H1 (cell line): ENCODE data around the gene SCGB2A2. TPM values are rescaled to one million over a fixed set of nuclear protein-coding genes. Genes with fewer than 3 reads are reported as not detected.

ENCODE experiments used
- CTCF ChIA-PET: fragments of 300-600 bp; sonication (Branson Sonifier 250); formaldehyde crosslinking; loops from one replicate; lab custom pipeline; 2021; ENCODE audit not compliant: partially characterized antibody; lab: Charles Lee
- POLR2A ChIA-PET: fragments of 300-600 bp; sonication (Branson Sonifier 250); formaldehyde crosslinking; loops from one replicate; lab custom pipeline; 2021; ENCODE audit warnings: inconsistent platforms; ENCODE audit not compliant: partially characterized antibody; lab: Charles Lee
- DNase-seq, 2 experiments: peaks; one replicate each; pipeline versions ENCODE4 v3.0.0 to v3.0.0-alpha.2; 2010 to 2022; ENCODE audit warnings: low spot score in 2 of 2, low read depth in 1 of 2, mixed read lengths in 1 of 2
- FAIRE-seq: peaks from 2 replicates; lab custom pipeline; 2011; peaks lifted over from hg19 to GRCh38; lab: Jason Lieb, UNC
- H2AFZ ChIP-seq: 2 replicates; pipeline ENCODE4 v1.8.1; 2012; ENCODE audit warnings: low read length, inconsistent platforms
- H2AK5ac ChIP-seq: 2 replicates; pipeline ENCODE4 v1.6.1; 2013; ENCODE audit warnings: low read depth, low read length
- H2BK120ac ChIP-seq: replicated peaks from 2 replicates; pipeline ENCODE3; 2013; ENCODE audit warnings: low read depth, low read length, inconsistent platforms
- H2BK12ac ChIP-seq: 2 replicates; pipeline ENCODE4 v1.6.1; 2013; ENCODE audit warnings: low read depth, low read length
- H2BK15ac ChIP-seq: 2 replicates; pipeline ENCODE4 v1.6.1; 2013; ENCODE audit warnings: low read length
- H2BK20ac ChIP-seq: 2 replicates; pipeline ENCODE4 v1.6.1; 2013; ENCODE audit warnings: low read length
- H2BK5ac ChIP-seq: 2 replicates; pipeline ENCODE4 v1.6.1; 2013; ENCODE audit warnings: low read depth, low read length
- H3K14ac ChIP-seq: 2 replicates; pipeline ENCODE4 v1.6.1; 2013; ENCODE audit warnings: inconsistent platforms; ENCODE audit not compliant: insufficient read length
- H3K18ac ChIP-seq: 2 replicates; pipeline ENCODE4 v1.6.1; 2013; ENCODE audit warnings: low read length; ENCODE audit errors: extremely low read depth
- H3K23ac ChIP-seq: 2 replicates; pipeline ENCODE4 v1.6.1; 2013; ENCODE audit warnings: inconsistent platforms; ENCODE audit not compliant: insufficient read length
- H3K23me2 ChIP-seq: 2 replicates; pipeline ENCODE4 v1.6.1; 2013; ENCODE audit warnings: low read depth, low read length
- H3K27ac ChIP-seq: 2 replicates; pipeline ENCODE4 v1.6.1; 2011; ENCODE audit warnings: low read depth, low read length, inconsistent platforms
- H3K27me3 ChIP-seq, 4 experiments: replicated peaks in 1 of 4; 1 replicate in 1 of 4; 2 replicates in 3 of 4; pipeline versions ENCODE4 v1.6.1 to v1.8.1; 2011 to 2013; ENCODE audit warnings: low read length in 3 of 4, mild to moderate bottlenecking in 3 of 4, inconsistent platforms in 2 of 4, mixed read lengths in 2 of 4, moderate library complexity in 1 of 4; ENCODE audit not compliant: control insufficient read depth in 3 of 4, insufficient read depth in 3 of 4; ENCODE audit errors: extremely low read depth in 1 of 4
- H3K36me3 ChIP-seq, 4 experiments: 2 replicates each; pipeline versions ENCODE4 v1.6.1 to v1.8.1; 2011 to 2013; ENCODE audit warnings: mild to moderate bottlenecking in 4 of 4, low read length in 3 of 4, moderate library complexity in 2 of 4, control low read depth in 1 of 4, inconsistent platforms in 1 of 4; ENCODE audit not compliant: insufficient read depth in 4 of 4, control insufficient read depth in 2 of 4
- H3K4ac ChIP-seq: replicated peaks from 2 replicates; pipeline ENCODE3; 2013; ENCODE audit warnings: low read length, low read depth, mixed read lengths, inconsistent platforms; ENCODE audit not compliant: insufficient read length
- H3K4me1 ChIP-seq, 4 experiments: replicated peaks in 1 of 4; 1 replicate in 1 of 4; 2 replicates in 3 of 4; pipeline versions ENCODE4 v1.6.1 to v1.8.1; 2011 to 2013; ENCODE audit warnings: low read length in 3 of 4, inconsistent platforms in 2 of 4, mixed read lengths in 1 of 4; ENCODE audit not compliant: insufficient read depth in 4 of 4, control insufficient read depth in 3 of 4
- H3K4me2 ChIP-seq, 2 experiments: 2 replicates each; pipeline versions ENCODE4 v1.6.1 to v1.8.1; 2011 to 2013; ENCODE audit warnings: low read depth in 2 of 2, low read length in 2 of 2, control low read depth in 1 of 2, inconsistent platforms in 1 of 2, mild to moderate bottlenecking in 1 of 2; ENCODE audit not compliant: insufficient read depth in 1 of 2
- H3K4me3 ChIP-seq, 4 experiments: fragments of 200-600, 300-600 bp in 1 of 4; sonication (generic), shearing (Covaris generic), sonication (Bioruptor Twin) in 1 of 4; 2 replicates each; pipeline versions ENCODE4 v1.5.1 to v1.8.1; 2011 to 2016; ENCODE audit warnings: low read length in 4 of 4, low read depth in 3 of 4, control low read depth in 2 of 4, inconsistent platforms in 2 of 4, mild to moderate bottlenecking in 2 of 4, mixed read lengths in 1 of 4, moderate library complexity in 1 of 4; ENCODE audit not compliant: insufficient read depth in 2 of 4; ENCODE audit errors: extremely low read depth in 1 of 4
- H3K56ac ChIP-seq: replicated peaks from 2 replicates; pipeline ENCODE3; 2013; ENCODE audit warnings: low read depth, mild to moderate bottlenecking, mixed read lengths, low read length, inconsistent platforms; ENCODE audit not compliant: insufficient read length
- H3K79me1 ChIP-seq: 2 replicates; pipeline ENCODE4 v1.6.1; 2013; ENCODE audit warnings: low read depth, low read length, control low read depth
- H3K79me2 ChIP-seq, 2 experiments: 2 replicates each; pipeline versions ENCODE4 v1.6.1 to v1.8.1; 2012 to 2013; ENCODE audit warnings: low read length in 2 of 2, mild to moderate bottlenecking in 2 of 2, inconsistent platforms in 1 of 2; ENCODE audit not compliant: insufficient read depth in 2 of 2, control insufficient read depth in 1 of 2
- H3K9ac ChIP-seq, 4 experiments: replicated peaks in 1 of 4; 1 replicate in 1 of 4; 2 replicates in 3 of 4; pipeline versions ENCODE4 v1.6.1 to v1.8.1; 2011 to 2013; ENCODE audit warnings: low read depth in 3 of 4, low read length in 3 of 4, control low read depth in 2 of 4, mild to moderate bottlenecking in 2 of 4, moderate library complexity in 2 of 4, inconsistent platforms in 1 of 4; ENCODE audit errors: extremely low read depth in 1 of 4
- H3K9me3 ChIP-seq, 2 experiments: 2 replicates each; pipeline versions ENCODE4 v1.6.1 to v1.8.1; 2012 to 2013; ENCODE audit warnings: mild to moderate bottlenecking in 2 of 2, moderate library complexity in 2 of 2, control low read depth in 1 of 2, inconsistent platforms in 1 of 2, low read depth in 1 of 2, low read length in 1 of 2, mixed read lengths in 1 of 2; ENCODE audit not compliant: insufficient read depth in 2 of 2
- H4K20me1 ChIP-seq, 2 experiments: replicated peaks in 1 of 2; 2 replicates each; pipeline versions ENCODE3 to v1.8.1; 2011 to 2013; ENCODE audit warnings: inconsistent platforms in 2 of 2, low read length in 2 of 2, mild to moderate bottlenecking in 1 of 2; ENCODE audit not compliant: insufficient read depth in 2 of 2, control insufficient read depth in 1 of 2
- H4K5ac ChIP-seq: 2 replicates; pipeline ENCODE4 v1.6.1; 2013; ENCODE audit warnings: low read length, low read depth, mixed read lengths, inconsistent platforms; ENCODE audit not compliant: insufficient read length
- H4K8ac ChIP-seq: 2 replicates; pipeline ENCODE4 v1.8.0; 2013; ENCODE audit warnings: mild to moderate bottlenecking, moderate library complexity, low read length, inconsistent platforms; ENCODE audit not compliant: insufficient read depth; ENCODE audit errors: extremely low read depth
- H4K91ac ChIP-seq: replicated peaks from 2 replicates; pipeline ENCODE3; 2013; ENCODE audit warnings: low read length, mixed read lengths, inconsistent platforms; ENCODE audit not compliant: insufficient read length
- CBX8 ChIP-seq: fragments of 300-800, 300-1000 bp; sonication (generic); IDR thresholded peaks from 2 replicates; pipeline ENCODE4 v1.7.1; 2016; ENCODE audit warnings: low read depth, low read length, borderline replicate concordance
- KDM1A ChIP-seq: fragments of 200-600, 300-600 bp; sonication (generic); IDR thresholded peaks from 2 replicates; pipeline ENCODE4 v1.7.1; 2016; ENCODE audit warnings: mild to moderate bottlenecking, low read length, borderline replicate concordance
- NRF1 ChIP-seq: IDR thresholded peaks from 2 replicates; pipeline ENCODE4 v1.6.1; 2011; ENCODE audit warnings: mild to moderate bottlenecking, low read depth, low read length, improper control_type of control experiment
- WGBS, 2 experiments: shearing (Covaris generic) in 1 of 2; methylation state at CpG; one replicate each; pipeline versions ENCODE4 v1.1.6 to v1.1.7; 2013 to 2015; ENCODE audit warnings: low lambda C conversion rate in 2 of 2, mixed read lengths in 2 of 2, inconsistent platforms in 1 of 2, low coverage in 1 of 2, missing lambda C conversion rate in 1 of 2; ENCODE audit not compliant: insufficient replicate concordance in 2 of 2, insufficient coverage in 1 of 2, insufficient read length in 1 of 2; ENCODE audit errors: extremely low coverage in 1 of 2, missing lambda C conversion rate in 1 of 2; 5-methylcytosine and 5-hydroxymethylcytosine counted together
- polyA plus RNA-seq, 7 experiments: library from polyadenylated mRNA; depleted of rRNA in 3 of 7; stranded (reverse) in 5 of 7; unstranded in 2 of 7; fragments of >200 nt in 5 of 7; fragments of 200-250 nt in 2 of 7; gene quantifications; 1 replicate in 5 of 7; 2 replicates in 1 of 7; 4 replicates in 1 of 7; pipeline versions ENCODE4 v1.2.1 to v1.2.3, GENCODE V29; 2011 to 2013; ENCODE audit warnings: missing spikeins in 2 of 7, mixed read lengths in 2 of 7
- total RNA-seq: library from RNA; stranded (reverse); fragmentation: NEBNext Ultra II Directional; extraction: Animal tissue kit (Norgen Biotek cat#: 25700); gene quantifications from 2 replicates; pipeline ENCODE4 v1.2.1, GENCODE V29; 2021
- TF ChIP-seq, protein P1 (sequence below): IDR thresholded peaks from 2 replicates; pipeline ENCODE4 v1.6.1; 2011; ENCODE audit warnings: low read depth, mild to moderate bottlenecking, low read length; ENCODE audit not compliant: insufficient read depth

The SCGB2A2 gene
- total and polyA plus RNA-seq, 2 of the 8 experiments (the other 6 are each of a cell fraction or from before 2014, with no cell fraction given) = not detected

DNA sequence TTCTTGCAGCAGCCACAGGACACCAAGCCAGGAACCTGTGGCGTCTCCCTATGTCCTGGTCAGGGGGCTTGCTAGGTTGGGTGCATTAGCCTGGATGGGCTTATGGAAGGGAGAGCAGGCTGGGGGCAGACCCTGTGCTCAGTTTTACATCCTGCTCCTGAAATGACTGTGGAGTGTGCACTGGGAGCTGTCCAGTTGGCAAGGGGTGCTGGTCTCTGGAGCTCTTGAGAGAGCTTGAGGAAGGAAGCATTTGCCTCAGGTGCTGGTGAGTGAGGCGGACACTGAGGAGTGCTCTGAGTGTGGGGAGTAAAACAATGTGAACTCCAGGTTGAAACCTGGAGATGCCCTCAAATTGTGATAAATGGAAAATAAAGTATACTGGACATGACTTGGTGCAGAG lies 25.5 kb downstream of the SCGB2A2 start:
- Histone ChIP-seq H3K4me1 (no peaks in the 10 kb centered on the region), H3K27me3 (no peaks in the 10 kb centered on the region; a peak in 1 of 7 replicates), H3K9ac (no peak overlapping the region), H2BK120ac (no peak overlapping the region), H3K79me2 (no peaks in the 10 kb centered on the region), H4K91ac (no peak overlapping the region), H2AK5ac (no peak overlapping the region), H3K4ac (no peak overlapping the region), H3K36me3 (no peaks in the 10 kb centered on the region), H3K4me3 (no peak overlapping the region), H3K23me2 (no peaks in the 10 kb centered on the region), H3K27ac (no peak overlapping the region), H3K79me1 (no peaks in the 10 kb centered on the region), H2BK20ac (no peak overlapping the region), H4K5ac (no peak overlapping the region), H2BK5ac (no peak overlapping the region), H4K8ac (no peak overlapping the region), H3K9me3 (no peaks in the 10 kb centered on the region), H3K23ac (no peak overlapping the region), H3K4me2 (no peak overlapping the region), H2BK15ac (no peak overlapping the region), H3K14ac (no peak overlapping the region), H3K18ac (no peak overlapping the region), H2AFZ (no peak overlapping the region), H4K20me1 (no peaks in the 10 kb centered on the region), H2BK12ac (no peak overlapping the region), H3K56ac (no peak overlapping the region)
- ChIA-PET CTCF (interaction anchor here (1.2 to 1.5 kb wide), 2 partner anchors 52 to 124 kb away, joined by 3 read pairs; no protein-coding TSS in a partner anchor), POLR2A (no interaction called here)
- no peak for DNase-seq
- FAIRE-seq = no peak
- WGBS, 2 experiments = 90% methylated on average over 2 of the region's 2 CpGs; no CpG with 5 or more reads in 1 of the 2 experiments
- TF ChIP-seq, protein P1, sequence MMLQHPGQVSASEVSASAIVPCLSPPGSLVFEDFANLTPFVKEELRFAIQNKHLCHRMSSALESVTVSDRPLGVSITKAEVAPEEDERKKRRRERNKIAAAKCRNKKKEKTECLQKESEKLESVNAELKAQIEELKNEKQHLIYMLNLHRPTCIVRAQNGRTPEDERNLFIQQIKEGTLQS = no peak
- TF ChIP-seq CBX8 (no peak), KDM1A (no peak), NRF1 (no peak)
